Putamen (tissue), 1 donor: ENCODE data around the gene CPSF4L.

Experiments
- DNase-seq: peaks from one replicate; pipeline ENCODE4 v3.0.0-alpha.2; 2016; ENCODE audit warnings: low spot score

CPSF4L gene

DNA sequence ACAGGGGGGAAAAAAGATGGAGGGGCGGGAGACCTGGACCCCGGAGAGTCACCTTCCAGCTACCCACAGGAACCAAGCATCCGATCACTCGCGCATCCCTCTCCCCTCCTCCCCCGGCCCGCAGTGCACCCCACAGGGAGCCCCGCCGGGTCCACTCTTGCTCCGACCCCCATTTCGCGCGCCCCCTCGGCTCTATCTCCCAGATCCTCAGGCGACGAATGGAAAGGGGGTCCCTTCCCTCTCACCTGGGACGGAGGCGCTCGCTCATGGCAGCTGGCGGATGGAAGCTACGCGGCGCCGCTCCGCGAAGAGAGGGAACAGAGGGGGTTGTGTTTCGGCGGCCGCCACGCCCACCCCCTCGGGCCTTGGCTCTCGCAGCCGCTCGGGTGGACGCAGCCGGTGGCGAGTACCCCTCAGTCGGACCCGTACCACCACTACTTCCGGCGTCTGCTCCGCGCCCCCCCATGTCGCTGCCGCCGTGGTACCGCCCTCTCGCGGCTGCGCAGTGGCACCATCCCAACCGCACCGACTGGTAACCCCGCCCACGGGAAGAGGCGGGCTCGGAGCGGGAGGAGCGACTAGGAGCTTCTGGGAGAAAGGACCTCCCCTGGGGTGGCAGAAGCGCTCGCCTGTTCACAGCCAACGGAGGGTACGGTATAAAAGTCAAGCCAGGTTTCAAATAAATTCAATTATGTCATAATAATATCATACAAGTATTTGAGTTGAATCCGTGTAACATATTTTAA, 29.7 kb downstream of the CPSF4L start:
- peak; percentile 97 for DNase-seq

DNA sequence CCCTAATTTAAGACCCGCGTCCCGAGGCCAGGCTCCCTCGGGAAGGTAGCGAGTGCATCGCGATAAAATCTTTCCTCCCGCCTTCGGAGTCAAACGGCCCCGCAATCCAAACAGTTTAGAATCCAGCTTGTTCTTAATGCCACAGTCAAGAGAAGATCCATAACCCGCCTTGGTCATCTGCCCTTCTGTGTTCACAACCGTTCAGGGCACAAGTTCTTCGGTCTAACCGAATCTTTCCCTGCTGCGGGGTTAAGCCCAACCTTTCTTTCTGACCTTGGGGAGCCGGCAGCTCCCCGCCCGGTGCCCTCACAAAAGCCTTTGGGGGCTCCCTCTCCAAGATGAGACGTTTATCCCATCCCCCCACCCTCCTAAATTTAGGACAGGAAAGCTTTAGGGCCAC, 30.3 kb downstream of the CPSF4L start:
- DNase-seq = no peak

DNA sequence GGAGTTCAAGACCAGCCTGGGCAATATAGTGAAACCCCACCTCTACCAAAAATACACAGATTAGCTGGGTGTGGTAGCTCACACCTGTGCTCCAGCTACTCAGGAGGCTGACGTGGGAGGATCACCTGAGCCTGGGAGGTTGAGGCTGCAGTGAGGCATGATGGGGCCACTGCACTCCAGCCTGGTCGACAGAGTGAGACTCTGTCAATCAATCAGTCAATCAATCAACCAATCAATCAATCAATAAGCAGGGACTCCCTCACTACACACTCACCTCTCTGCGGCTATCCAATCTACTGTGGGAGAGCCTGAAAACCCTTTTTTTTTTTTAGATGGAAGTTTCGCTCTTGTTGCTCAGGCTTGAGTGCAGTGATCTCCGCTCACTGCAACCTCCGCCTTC, 31.6 kb downstream of the CPSF4L start:
- DNase-seq = no peak

DNA sequence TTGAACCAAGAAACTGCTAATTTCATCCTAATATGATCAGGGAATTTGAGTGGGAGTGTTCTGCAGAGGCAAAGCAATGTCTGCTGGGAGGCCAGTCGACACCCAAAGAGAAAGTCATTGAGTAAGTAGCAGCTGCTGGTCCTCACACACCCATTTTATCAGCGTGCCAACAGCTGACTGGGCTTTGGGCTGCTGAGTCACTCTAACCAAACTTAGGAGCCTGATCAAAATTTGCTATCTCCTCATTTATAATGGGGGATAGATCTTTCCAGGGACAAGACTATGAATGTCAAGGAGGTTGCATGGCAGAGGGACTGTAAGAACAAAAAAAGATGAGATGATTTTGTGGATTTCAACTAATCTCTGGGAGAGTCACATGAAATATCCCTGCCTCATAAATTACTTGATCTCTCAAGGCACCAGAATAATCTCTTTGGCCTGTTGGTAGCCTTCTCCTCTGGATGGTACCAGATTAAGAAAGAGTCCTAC, 32.9 kb downstream of the CPSF4L start:
- DNase-seq = peak; percentile 29

DNA sequence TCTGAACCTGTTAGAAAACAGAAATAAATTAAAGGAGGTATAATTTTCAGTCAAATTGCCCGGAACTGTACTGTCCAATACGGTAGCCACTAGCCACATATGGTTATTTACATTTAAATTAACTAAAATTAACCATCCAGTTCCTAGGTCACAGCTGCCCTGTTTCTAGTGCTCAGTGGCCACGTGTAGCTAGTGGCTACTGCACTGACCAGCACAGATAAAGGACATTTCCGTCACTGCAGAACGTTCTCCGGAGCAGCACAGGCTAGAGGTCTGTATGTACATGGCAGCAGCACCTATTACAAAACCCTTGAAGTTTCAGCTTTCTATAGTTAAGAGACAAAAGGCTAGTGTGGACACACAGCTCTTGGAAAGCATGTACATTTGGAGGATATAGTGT, 33.7 kb downstream of the CPSF4L start:
- no peak for DNase-seq

DNA sequence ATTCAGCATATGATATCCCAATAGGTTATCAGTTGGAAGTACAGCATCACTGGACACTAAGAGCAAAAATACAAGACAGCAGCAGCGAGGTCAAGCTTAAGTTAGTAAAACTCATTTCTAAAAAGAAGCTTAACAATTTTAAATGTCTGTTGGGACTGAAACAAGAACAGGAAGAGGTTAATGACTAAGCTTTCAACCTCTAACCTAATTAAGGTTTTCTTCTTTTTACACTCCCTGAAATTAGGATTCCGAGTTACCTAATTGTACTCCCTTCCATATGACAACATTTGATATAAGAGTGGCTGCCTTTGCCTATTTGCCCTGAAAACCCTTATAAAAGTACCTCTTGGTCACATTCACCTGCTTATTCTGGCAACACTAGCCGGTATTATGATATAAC, 34.3 kb downstream of the CPSF4L start:
- DNase-seq = no peak

DNA sequence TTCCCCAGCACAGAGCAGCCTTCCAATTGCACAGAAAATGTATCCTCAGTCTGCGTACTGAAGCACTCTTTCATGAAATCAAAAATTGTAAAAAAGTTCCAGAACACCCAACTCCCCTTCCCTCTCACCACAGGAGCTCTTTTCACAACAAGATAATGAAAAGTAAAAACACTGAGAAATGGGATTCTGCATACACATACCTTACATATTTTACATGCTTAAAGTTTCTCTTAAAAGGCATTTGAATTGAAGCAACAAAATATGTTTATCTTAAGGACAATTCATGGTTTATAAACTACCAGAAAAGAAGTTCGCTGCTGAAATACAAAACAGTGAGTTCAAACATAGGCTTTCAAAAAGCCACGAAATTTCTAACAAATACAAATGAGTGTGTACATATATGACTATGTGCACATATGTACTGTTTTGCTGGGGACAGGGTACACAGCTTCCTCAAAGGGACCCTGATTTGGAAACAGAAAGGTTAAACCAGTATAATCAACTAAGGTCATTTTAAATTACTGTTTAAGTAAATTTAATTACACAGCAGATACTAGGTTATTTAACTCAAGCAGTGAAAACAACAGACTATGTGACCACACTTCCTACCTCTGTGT, 35.0 kb downstream of the CPSF4L start:
- DNase-seq = no peak

DNA sequence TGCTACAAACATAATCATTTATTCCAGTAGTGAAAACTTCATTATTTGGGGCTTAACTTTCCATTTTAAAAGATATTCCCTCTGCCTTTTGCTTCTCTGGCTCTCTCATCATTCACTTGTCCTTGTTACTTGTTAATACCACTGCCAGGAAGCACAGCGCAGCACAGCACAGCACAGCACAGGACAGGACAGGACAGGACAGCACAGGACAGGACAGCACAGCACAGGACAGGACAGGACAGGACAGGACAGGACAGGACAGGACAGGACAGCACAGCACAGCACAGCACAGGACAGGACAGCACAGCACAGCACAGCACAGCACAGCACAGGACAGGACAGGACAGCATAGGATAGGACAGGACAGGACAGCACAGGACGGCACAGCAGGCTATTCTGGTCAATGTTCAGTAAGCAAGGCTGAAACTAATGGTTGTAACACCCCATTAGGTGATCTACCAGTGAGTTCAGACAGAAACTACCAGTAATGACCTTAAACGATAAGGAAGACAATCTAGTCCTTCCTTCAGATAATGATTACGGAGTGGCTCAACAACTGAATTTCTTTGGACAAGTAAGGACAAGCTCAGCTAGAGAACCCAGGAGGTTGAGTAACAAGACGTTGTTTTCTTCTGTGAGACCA, 36.9 kb downstream of the CPSF4L start:
- no peak for DNase-seq

DNA sequence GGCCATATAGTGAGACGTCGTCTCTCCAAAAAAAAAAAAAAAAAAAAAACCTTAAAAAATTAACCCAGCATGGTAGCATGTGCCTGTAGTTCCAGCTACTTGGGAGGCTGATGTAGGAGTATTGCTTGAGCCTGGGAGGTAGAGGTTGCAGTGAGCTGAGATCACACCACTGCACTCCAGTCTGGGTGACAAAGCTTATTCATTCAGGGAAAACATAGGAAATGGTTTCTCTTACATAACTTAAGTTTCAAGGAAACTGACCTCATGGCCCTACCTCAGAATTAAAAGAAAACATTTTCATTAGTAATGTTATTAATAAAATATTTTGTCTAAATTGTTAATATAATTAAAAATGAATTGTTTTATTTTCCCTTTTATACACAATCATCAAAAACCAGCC, 37.4 kb downstream of the CPSF4L start:
- DNase-seq = no peak

DNA sequence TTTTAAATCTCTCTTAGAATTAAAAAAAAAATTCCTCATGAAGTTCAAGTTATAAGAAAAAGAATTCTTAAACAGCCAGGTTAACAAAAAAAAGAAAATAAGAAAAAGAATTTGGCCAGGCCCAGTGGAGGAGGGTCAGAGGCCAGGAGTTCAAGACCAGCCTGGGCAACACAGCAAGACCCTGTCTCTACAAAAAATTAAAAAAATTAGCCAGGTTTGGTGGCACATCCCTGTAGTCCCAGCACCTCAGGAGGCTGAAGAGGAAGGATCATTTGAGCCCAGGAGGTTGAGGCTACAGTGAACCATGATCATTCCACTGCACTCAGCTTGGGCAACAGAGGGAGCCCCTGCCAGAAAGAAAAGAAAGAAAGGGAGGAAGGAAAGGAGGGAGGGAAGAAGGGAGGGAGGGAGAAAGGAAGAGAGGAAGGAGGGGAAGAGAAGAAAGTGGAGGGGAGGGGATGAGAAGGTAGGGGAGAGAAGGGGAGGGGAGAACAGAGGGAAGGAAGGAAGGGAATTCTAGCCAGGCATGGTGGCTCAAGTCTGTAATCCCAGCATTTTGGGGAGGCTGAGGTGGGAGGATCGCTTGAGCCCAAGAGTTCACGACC, 38.0 kb downstream of the CPSF4L start:
- no peak for DNase-seq

DNA sequence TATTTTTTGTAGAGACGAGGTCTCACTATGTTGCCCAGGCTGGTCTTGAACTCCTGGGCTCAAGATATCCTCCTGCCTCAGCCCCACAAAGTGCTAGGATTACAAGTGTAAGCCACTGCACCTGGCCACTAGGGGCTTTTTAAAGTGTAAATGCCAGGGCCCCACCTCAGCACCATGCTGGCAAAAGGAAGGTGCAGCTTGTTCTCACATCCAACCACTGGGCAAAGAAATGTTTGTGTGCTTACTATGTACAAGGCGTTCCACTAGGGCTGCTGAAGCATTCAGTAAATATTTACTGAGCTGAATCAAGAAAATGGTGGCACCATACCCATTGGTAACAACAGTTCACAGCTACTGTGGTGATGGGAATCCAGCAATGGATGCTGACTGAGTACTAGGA, 46.2 kb downstream of the CPSF4L start:
- no peak for DNase-seq

DNA sequence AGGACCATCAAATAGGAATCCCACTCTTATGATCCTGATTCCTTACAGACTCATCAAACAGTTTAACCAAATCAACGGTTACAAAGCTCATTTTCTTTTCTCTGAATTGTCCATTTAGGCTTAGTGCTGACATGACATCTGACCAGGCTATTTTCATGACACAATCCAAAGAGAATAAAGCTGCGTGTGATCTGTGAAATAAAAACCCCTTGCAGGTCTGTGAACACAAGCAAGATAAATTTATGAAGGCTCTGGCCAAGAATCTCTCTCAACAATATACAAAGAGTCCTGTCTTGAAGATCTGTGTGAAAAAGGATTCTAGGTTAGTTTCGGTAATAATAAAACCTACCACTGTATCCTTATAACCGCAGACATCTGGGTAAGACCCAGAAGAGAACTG, 46.8 kb downstream of the CPSF4L start:
- no peak for DNase-seq

DNA sequence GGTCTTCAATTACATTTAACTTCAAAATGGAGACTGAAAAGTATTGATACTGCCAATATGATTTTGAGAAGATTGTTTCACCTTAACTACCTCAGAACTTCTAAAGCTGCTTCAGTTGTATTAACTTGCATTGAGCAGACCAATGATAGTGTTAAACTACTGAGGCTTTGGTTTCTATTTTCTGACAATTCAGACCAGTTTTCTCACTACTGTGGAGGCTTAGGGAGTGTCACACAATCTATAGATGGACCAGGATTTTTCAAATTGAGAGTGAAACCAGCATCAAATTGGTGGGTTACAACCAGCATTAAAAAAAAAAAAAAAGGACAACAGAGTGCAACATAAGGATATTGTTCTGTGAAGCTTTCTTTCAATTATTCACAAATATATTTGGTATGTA, 47.7 kb downstream of the CPSF4L start:
- DNase-seq = no peak

DNA sequence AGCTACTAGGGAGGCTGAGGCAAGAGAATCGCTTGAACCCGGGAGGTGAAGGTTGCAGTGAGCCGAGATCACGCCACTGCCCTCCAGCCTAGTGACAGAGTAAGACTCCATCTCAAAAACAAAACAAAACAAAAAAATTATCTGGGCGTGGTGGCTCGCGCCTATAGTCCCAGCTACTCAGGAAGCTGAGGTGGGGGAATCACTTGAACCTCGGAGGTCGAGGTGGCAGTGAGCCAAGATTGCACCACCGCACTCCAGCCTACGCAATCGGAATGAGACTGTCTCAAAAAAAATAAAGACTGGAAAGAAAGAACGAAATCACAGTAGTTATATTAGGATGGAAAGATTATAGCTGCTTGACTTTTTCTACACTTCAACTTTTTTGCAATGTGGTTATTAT, 49.9 kb downstream of the CPSF4L start:
- DNase-seq = no peak

DNA sequence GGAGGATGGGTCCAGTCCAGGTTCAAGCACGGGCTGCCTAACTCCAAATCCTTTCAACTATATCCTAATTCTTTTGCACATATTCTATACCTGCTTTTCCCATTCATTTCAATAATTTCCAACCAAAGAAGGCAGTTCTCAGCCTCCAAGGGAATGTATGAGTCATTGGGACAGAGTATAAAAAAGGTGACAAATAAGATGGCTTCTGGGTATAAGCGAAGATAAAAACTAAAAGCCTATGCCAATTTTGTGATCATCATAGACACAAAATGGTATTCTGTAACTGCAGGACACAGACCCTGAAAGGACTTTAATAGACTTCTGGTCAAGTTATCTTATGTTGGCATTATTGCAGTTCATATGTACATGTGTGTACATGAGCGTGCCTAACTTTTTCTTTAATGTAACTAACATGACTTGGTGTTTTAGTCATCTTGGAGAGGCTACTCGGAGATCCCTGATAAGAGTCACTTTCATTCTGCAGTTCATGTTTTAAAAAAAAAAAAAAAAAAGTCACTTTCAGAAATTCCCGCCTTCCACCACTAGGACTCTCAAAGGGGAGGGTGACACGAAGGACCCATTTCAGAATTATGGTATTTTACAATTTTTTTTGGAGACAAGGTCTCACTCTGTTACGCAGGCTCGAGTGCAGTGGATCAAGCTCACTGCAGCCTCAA, 51.5 kb downstream of the CPSF4L start:
- no peak for DNase-seq

DNA sequence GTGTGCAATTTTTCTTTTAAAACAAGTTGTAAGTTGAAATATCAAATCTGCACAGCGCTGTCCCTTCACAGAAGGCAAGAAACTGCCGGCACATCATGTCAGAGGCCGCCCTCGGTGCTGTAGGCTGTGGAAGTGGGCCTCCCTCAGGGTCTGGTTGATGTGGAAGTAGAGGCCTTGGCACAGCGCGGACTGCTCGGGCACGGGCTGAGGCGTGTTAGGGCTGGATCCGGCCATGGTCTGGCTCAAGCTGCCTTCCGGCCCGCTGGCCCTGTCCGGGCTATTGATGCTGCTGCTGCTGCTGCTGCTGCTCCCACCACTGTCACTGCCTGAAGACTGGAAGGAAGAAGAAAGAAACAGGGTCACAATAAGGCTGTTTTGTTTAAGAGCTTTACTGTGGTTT, 52.2 kb downstream of the CPSF4L start:
- no peak for DNase-seq

DNA sequence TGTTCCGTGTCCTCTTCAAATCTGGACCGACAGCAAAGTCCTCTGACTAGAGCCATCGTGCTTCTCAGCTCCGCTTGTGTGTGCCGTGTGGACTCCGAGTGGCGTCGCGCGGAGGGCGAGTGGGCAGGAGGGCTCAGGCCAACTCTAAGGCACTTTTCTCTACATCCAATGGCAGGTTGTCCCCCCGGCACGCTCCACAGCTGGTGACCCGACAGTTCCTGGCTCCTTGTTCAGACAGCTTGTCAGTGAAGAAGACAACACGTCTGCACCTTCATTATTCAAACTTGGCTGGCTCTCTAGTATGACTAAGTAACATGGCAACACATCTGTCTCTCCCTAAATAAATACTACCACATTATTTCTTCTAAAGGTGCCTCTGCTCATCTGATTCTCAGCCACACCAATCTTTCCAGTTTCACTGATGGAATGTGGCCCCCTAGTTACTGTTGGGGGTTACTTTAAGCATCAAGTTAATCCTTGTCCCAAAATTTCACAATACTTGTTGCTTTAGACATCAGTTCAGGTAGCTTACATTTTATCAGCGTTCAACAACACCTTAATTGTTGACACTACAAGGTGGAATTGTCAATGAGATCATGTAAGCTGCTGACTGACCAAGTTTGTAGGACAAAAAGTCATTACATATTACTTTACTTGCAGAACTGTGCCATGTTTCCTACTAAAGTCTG, 53.4 kb downstream of the CPSF4L start:
- no peak for DNase-seq

DNA sequence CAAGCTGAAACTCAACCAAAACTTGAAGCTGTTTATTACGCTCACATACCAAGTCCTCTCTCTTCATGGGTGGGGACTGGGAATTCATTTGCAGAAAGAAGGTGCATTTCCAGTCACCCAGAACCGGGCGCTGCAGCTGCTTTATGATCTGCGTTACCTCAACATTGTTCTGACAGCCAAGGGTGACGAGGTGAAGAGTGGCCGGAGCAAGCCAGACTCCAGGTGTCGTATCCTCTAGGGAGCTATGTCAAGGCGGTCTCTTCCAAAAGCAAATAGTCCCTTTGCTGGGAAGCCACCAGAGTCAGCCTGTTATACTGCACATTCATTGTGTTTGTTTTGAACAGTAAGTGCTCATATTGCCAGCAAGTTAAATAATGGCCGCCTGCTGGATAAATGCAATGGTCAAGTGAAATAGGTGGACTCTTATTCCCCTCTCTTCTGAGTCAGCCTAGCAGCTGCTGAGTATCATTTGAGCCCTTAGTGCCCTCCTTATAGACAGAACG, 56.2 kb downstream of the CPSF4L start:
- no peak for DNase-seq

DNA sequence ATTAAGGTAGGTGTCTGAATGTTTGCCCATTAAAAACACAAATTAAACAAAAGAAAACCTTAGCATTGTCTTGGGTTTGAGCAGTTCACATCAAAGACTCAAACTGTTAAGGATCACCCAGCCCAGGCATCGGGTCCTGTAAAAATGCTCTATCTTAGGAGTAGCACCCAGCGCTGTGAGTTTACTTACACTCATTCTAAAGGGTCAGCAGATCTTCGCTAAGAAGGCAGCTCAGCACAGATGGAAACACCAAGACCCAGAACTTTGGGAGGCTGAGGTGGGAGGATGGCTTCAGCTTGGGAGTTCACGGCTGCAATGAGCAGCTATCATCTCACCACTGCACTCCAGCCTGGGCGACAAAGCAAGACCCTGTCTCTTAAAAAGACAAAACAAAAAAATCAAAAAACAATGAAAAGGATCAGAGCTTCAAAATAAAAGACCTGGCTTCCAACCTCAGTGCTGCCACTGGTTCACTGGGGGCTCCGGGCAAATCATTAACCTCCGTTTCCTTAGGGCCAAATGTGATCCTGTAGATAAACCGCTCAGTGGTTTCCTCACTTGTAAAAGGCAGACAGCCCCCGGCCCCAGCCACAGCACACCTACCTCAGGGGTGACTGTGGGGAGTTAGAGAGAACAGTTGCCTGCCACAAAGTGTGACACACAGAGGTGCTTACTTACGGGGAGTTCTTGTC, 57.7 kb downstream of the CPSF4L start:
- no peak for DNase-seq

DNA sequence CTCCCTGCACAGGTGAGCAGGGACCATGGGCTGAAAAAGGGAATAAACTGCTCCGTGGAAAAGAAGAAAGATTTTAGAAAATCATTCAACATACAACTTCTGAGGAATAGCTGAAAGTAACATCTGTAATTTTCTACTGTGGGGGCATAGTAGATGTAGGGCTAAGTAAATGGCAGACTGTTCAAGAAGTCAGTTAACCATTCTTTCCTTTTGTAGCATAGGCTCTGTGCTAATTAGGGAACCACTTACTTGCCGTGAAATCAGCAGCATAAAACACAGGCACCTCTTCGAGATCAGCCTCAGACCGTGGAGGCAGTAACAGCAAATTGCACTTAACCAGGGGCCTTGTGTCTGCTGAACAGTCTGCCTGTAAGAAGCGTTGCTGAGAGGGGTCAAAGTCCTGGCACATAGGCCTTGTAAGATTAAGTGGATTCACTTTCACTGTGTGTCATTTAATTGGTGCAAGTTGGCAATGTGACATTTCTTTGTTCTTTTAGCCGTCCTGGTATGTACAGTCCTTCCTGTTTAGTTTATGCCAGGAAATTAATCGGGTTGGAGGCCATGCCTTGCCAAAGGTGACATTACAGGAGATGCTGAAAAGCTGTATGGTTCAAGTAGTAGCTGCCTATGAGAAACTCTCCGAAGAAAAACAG, 58.4 kb downstream of the CPSF4L start:
- no peak for DNase-seq
